Liver (tissue), 3 donors: Measurements from ENCODE around the gene RASAL2.

ENCODE experiments used
- EGR1 ChIP-seq, 2 donors: IDR thresholded peaks; 2 replicates each; pipeline ENCODE4 v1.6.1; 2016 to 2018; ENCODE audit warnings: antibody characterized with exemption in 2 of 2, low read depth in 2 of 2
- JUND ChIP-seq, 2 donors: IDR thresholded peaks; 2 replicates each; pipeline ENCODE4 v1.6.1; 2016; ENCODE audit warnings: antibody characterized with exemption in 2 of 2
- NR2F2 ChIP-seq: IDR thresholded peaks from 2 replicates; pipeline ENCODE4 v1.6.1; 2016; ENCODE audit warnings: antibody characterized with exemption
- TAF1 ChIP-seq: conservative IDR thresholded peaks from 2 replicates; pipeline ENCODE4 v1.6.1; 2016; ENCODE audit warnings: antibody characterized with exemption, mild to moderate bottlenecking
- YY1 ChIP-seq: IDR thresholded peaks from 2 replicates; pipeline ENCODE4 v1.6.1; 2016; ENCODE audit warnings: antibody characterized with exemption, mild to moderate bottlenecking
- TF ChIP-seq, protein P1 (sequence below): IDR thresholded peaks from 2 replicates; pipeline ENCODE4 v1.6.1; 2016; ENCODE audit warnings: antibody characterized with exemption
- TF ChIP-seq, protein P2 (sequence below): fragments of 150-350 bp; IDR thresholded peaks from 2 replicates; pipeline ENCODE4 v1.5.1; 2017; ENCODE audit warnings: improper control_type of control experiment, low read depth, low read length; ENCODE audit not compliant: missing input control
- TF ChIP-seq, protein P3 (sequence below): IDR thresholded peaks from 2 replicates; pipeline ENCODE4 v1.6.1; 2016; ENCODE audit warnings: antibody characterized with exemption
- TF ChIP-seq, protein P4 (sequence below): IDR thresholded peaks from 2 replicates; pipeline ENCODE4 v1.6.1; 2016; ENCODE audit warnings: antibody characterized with exemption
- TF ChIP-seq, protein P5 (sequence below): IDR thresholded peaks from 2 replicates; pipeline ENCODE4 v1.6.1; 2016; ENCODE audit warnings: antibody characterized with exemption, mild to moderate bottlenecking
- donor health status: healthy.
- donor health status: healthy.

DNA sequence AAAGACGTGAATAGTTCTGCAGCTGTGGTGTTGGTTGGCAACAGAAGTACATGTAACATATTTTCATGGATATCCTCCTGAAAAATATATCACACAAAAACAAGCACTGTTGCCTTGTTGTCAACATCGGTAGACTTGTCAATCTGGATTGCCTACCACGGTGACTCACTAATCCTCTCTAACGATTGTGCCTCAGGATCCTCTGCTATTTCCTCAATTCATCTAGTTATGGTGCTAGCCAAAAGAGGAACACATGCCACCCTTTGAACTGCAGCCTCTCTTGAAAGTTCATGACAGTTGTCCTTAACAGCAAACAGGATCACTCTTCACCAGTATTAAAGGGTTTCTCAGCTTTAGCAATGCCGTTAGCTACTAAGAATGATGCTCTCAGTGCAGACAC is 25.7 kb downstream of the RASAL2 start:
- TF ChIP-seq, protein P1, sequence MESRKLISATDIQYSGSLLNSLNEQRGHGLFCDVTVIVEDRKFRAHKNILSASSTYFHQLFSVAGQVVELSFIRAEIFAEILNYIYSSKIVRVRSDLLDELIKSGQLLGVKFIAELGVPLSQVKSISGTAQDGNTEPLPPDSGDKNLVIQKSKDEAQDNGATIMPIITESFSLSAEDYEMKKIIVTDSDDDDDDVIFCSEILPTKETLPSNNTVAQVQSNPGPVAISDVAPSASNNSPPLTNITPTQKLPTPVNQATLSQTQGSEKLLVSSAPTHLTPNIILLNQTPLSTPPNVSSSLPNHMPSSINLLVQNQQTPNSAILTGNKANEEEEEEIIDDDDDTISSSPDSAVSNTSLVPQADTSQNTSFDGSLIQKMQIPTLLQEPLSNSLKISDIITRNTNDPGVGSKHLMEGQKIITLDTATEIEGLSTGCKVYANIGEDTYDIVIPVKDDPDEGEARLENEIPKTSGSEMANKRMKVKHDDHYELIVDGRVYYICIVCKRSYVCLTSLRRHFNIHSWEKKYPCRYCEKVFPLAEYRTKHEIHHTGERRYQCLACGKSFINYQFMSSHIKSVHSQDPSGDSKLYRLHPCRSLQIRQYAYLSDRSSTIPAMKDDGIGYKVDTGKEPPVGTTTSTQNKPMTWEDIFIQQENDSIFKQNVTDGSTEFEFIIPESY = no peak
- TF ChIP-seq, protein P2, sequence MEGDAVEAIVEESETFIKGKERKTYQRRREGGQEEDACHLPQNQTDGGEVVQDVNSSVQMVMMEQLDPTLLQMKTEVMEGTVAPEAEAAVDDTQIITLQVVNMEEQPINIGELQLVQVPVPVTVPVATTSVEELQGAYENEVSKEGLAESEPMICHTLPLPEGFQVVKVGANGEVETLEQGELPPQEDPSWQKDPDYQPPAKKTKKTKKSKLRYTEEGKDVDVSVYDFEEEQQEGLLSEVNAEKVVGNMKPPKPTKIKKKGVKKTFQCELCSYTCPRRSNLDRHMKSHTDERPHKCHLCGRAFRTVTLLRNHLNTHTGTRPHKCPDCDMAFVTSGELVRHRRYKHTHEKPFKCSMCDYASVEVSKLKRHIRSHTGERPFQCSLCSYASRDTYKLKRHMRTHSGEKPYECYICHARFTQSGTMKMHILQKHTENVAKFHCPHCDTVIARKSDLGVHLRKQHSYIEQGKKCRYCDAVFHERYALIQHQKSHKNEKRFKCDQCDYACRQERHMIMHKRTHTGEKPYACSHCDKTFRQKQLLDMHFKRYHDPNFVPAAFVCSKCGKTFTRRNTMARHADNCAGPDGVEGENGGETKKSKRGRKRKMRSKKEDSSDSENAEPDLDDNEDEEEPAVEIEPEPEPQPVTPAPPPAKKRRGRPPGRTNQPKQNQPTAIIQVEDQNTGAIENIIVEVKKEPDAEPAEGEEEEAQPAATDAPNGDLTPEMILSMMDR = no peak
- TF ChIP-seq TAF1 = no peak
- no peak for TF ChIP-seq EGR1 (IDR thresholded peaks at IDR 0.05; ENCODE audit: low read depth in 2 of 2)
- TF ChIP-seq, protein P3, sequence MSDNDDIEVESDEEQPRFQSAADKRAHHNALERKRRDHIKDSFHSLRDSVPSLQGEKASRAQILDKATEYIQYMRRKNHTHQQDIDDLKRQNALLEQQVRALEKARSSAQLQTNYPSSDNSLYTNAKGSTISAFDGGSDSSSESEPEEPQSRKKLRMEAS = no peak
- no peak for TF ChIP-seq YY1
- TF ChIP-seq NR2F2 = no peak
- TF ChIP-seq, protein P4, sequence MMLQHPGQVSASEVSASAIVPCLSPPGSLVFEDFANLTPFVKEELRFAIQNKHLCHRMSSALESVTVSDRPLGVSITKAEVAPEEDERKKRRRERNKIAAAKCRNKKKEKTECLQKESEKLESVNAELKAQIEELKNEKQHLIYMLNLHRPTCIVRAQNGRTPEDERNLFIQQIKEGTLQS = no peak
- no peak for TF ChIP-seq JUND (IDR thresholded peaks at IDR 0.05)
- TF ChIP-seq, protein P5, sequence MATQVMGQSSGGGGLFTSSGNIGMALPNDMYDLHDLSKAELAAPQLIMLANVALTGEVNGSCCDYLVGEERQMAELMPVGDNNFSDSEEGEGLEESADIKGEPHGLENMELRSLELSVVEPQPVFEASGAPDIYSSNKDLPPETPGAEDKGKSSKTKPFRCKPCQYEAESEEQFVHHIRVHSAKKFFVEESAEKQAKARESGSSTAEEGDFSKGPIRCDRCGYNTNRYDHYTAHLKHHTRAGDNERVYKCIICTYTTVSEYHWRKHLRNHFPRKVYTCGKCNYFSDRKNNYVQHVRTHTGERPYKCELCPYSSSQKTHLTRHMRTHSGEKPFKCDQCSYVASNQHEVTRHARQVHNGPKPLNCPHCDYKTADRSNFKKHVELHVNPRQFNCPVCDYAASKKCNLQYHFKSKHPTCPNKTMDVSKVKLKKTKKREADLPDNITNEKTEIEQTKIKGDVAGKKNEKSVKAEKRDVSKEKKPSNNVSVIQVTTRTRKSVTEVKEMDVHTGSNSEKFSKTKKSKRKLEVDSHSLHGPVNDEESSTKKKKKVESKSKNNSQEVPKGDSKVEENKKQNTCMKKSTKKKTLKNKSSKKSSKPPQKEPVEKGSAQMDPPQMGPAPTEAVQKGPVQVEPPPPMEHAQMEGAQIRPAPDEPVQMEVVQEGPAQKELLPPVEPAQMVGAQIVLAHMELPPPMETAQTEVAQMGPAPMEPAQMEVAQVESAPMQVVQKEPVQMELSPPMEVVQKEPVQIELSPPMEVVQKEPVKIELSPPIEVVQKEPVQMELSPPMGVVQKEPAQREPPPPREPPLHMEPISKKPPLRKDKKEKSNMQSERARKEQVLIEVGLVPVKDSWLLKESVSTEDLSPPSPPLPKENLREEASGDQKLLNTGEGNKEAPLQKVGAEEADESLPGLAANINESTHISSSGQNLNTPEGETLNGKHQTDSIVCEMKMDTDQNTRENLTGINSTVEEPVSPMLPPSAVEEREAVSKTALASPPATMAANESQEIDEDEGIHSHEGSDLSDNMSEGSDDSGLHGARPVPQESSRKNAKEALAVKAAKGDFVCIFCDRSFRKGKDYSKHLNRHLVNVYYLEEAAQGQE = no peak
